Lung microvascular endothelial cell (primary cell): ENCODE data around the gene SLC33A1. TPM values are rescaled to one million over a fixed set of nuclear protein-coding genes. Genes with fewer than 3 reads are reported as not detected.
"Not testable (repeated sequence)": the region's sequence is repeated elsewhere in the genome, so short reads cannot be mapped to it uniquely, and the experiment has no call there.

ENCODE experiments used
- DNase-seq, 2 donors: peaks; one replicate each; pipeline versions ENCODE4 v3.0.0 to v3.0.0-alpha.2; 2010; ENCODE audit warnings: low read depth in 2 of 2
- total RNA-seq: library from RNA; depleted of rRNA; stranded (reverse); fragments of >200 nt; gene quantifications from 2 replicates; pipeline ENCODE4 v1.2.1, GENCODE V29; 2014

SLC33A1 gene
- total RNA-seq: 10.9 and 15.7 TPM in 2 replicates

GRCh38 chr3:155854141-155854940 lies at the start of gene SLC33A1:
SLC33A1 (minus strand) TSS chr3:155854427; CDS start chr3:155853997, 430 bp downstream.
- peak; percentile 100 for DNase-seq

GRCh38 chr3:155895379-155895900 lies 41.2 kb upstream of the SLC33A1 start:
- DNase-seq: no peak

GRCh38 chr3:155891321-155891720 lies 37.1 kb upstream of the SLC33A1 start:
- no peak for DNase-seq

- peak; percentile 56 to 97 for DNase-seq
These were observed 36.5 kb upstream of the SLC33A1 start for GRCh38 chr3:155890671-155891190.

GRCh38 chr3:155889952-155890351 lies 35.7 kb upstream of the SLC33A1 start:
- DNase-seq: peak in 1 of 2 donors; percentile 22

GRCh38 chr3:155889212-155889611 lies 35.0 kb upstream of the SLC33A1 start:
- no peak for DNase-seq

GRCh38 chr3:155886915-155887314 lies 32.7 kb upstream of the SLC33A1 start:
- DNase-seq: no peak

- not testable (repeated sequence) for DNase-seq
These were observed 32.1 kb upstream of the SLC33A1 start for GRCh38 chr3:155886348-155886747.

- no peak for DNase-seq
These were observed 31.1 kb upstream of the SLC33A1 start for GRCh38 chr3:155885292-155885691.

GRCh38 chr3:155884292-155884691 lies 30.1 kb upstream of the SLC33A1 start:
- no peak for DNase-seq

GRCh38 chr3:155880286-155880685 lies 26.1 kb upstream of the SLC33A1 start:
- no peak for DNase-seq

- no peak for DNase-seq
These were observed 22.3 kb upstream of the SLC33A1 start for GRCh38 chr3:155876503-155876902.

- no peak for DNase-seq
These were observed 21.8 kb upstream of the SLC33A1 start for GRCh38 chr3:155876037-155876436.

- no peak for DNase-seq
These were observed 18.8 kb upstream of the SLC33A1 start for GRCh38 chr3:155872904-155873646.

- DNase-seq: peak in 1 of 2 donors; percentile 47
These were observed 17.5 kb upstream of the SLC33A1 start for GRCh38 chr3:155871746-155872158.

- DNase-seq: peak; percentile 12 to 46
These were observed 16.9 kb upstream of the SLC33A1 start for GRCh38 chr3:155870945-155871745.

GRCh38 chr3:155870133-155870944 lies 16.1 kb upstream of the SLC33A1 start, which contains the start of gene GMPS:
GMPS (plus strand) TSS chr3:155870650; CDS start chr3:155870871, 221 bp downstream.
- DNase-seq: peak; percentile 94 to 96

- DNase-seq: no peak
These were observed 15.5 kb upstream of the SLC33A1 start for GRCh38 chr3:155869691-155870090.

GRCh38 chr3:155863072-155863784 lies 9.0 kb upstream of the SLC33A1 start:
- DNase-seq: no peak
